Measurements from ENCODE around the gene PGBD4.

The PGBD4 gene

GRCh38 chr15:34064438-34064837 is 37.4 kb upstream of the PGBD4 start:
- DNase-seq (ENCODE audit: low read depth in 1 of 2, low spot score in 1 of 2): no peak
- TF ChIP-seq GABPA (IDR thresholded peaks at IDR 0.05; ENCODE audit: low read depth) (no peak), POLR2AphosphoS5 (IDR thresholded peaks at IDR 0.05; ENCODE audit: low read depth) (no peak), REST (IDR thresholded peaks at IDR 0.05; ENCODE audit: insufficient replicate concordance, low read depth) (no peak), CTCF (IDR thresholded peaks at IDR 0.05; ENCODE audit: insufficient read depth, low read length) (no peak), SPI1 (IDR thresholded peaks at IDR 0.05; ENCODE audit: borderline replicate concordance, low read depth) (no peak)
- Histone ChIP-seq H3K4me3 (replicated peaks; ENCODE audit: insufficient read depth, low read length) (no peak overlapping the region), H3K27ac (replicated peaks) (no peak overlapping the region), H3K27me3 (ENCODE audit: insufficient read depth, poor library complexity, severe bottlenecking) (no peaks in the 10 kb centered on the region)

- Histone ChIP-seq H3K4me3 (replicated peaks; ENCODE audit: insufficient read depth, low read length) (no peak overlapping the region), H3K27ac (replicated peaks) (no peak overlapping the region), H3K27me3 (ENCODE audit: insufficient read depth, poor library complexity, severe bottlenecking) (no peaks in the 10 kb centered on the region)
- no peak for DNase-seq (ENCODE audit: low read depth in 1 of 2, low spot score in 1 of 2)
- TF ChIP-seq REST (IDR thresholded peaks at IDR 0.05; ENCODE audit: insufficient replicate concordance, low read depth): no peak
- TF ChIP-seq SPI1 (IDR thresholded peaks at IDR 0.05; ENCODE audit: borderline replicate concordance, low read depth): no peak
- no peak for TF ChIP-seq GABPA (IDR thresholded peaks at IDR 0.05; ENCODE audit: low read depth)
- TF ChIP-seq CTCF (IDR thresholded peaks at IDR 0.05; ENCODE audit: insufficient read depth, low read length): no peak
- no peak for TF ChIP-seq POLR2AphosphoS5 (IDR thresholded peaks at IDR 0.05; ENCODE audit: low read depth)
Measured at GRCh38 chr15:34065261-34065660, 36.6 kb upstream of the PGBD4 start.

GRCh38 chr15:34065941-34066340 is 35.9 kb upstream of the PGBD4 start:
- Histone ChIP-seq H3K27ac (replicated peaks) (no peak overlapping the region), H3K27me3 (ENCODE audit: insufficient read depth, poor library complexity, severe bottlenecking) (no peaks in the 10 kb centered on the region), H3K4me3 (replicated peaks; ENCODE audit: insufficient read depth, low read length) (no peak overlapping the region)
- no peak for DNase-seq (ENCODE audit: low read depth in 1 of 2, low spot score in 1 of 2)
- TF ChIP-seq REST (IDR thresholded peaks at IDR 0.05; ENCODE audit: insufficient replicate concordance, low read depth) (no peak), CTCF (IDR thresholded peaks at IDR 0.05; ENCODE audit: insufficient read depth, low read length) (no peak), POLR2AphosphoS5 (IDR thresholded peaks at IDR 0.05; ENCODE audit: low read depth) (no peak), SPI1 (IDR thresholded peaks at IDR 0.05; ENCODE audit: borderline replicate concordance, low read depth) (no peak), GABPA (IDR thresholded peaks at IDR 0.05; ENCODE audit: low read depth) (no peak)
